Mesenchymal stem cell (in vitro differentiated cells and primary cell): ENCODE data around the gene ARHGAP18.

Experiments
- DNase-seq: peaks from one replicate; pipeline ENCODE4 v3.0.0-alpha.2; 2013
- H2AFZ ChIP-seq: one replicate; pipeline ENCODE4 v1.6.1; 2013; ENCODE audit warnings: low read depth, mild to moderate bottlenecking, control low read depth, inconsistent platforms, low read length, moderate library complexity
- H2AK5ac ChIP-seq: 2 replicates; pipeline ENCODE4 v1.6.1; 2013; ENCODE audit warnings: low read length, moderate library complexity, mild to moderate bottlenecking, inconsistent platforms; ENCODE audit not compliant: severe bottlenecking
- H2BK120ac ChIP-seq: one replicate; pipeline ENCODE4 v1.6.1; 2013; ENCODE audit warnings: low read depth, mild to moderate bottlenecking, inconsistent platforms, low read length, moderate library complexity
- H2BK12ac ChIP-seq, 2 experiments: one replicate each; pipeline ENCODE4 v1.6.1; 2013; ENCODE audit warnings: inconsistent platforms in 2 of 2, low read length in 2 of 2, mild to moderate bottlenecking in 2 of 2, moderate library complexity in 2 of 2, control low read depth in 1 of 2
- H2BK15ac ChIP-seq: one replicate; pipeline ENCODE4 v1.6.1; 2013; ENCODE audit warnings: mild to moderate bottlenecking, low read depth, inconsistent platforms; ENCODE audit not compliant: poor library complexity, severe bottlenecking
- H2BK5ac ChIP-seq: 2 replicates; pipeline ENCODE4 v1.6.1; 2013; ENCODE audit warnings: low read depth, mild to moderate bottlenecking, low read length, control low read depth, inconsistent platforms; ENCODE audit not compliant: poor library complexity, severe bottlenecking
- H3K14ac ChIP-seq, 2 experiments: one replicate each; pipeline ENCODE4 v1.6.1; 2013; ENCODE audit warnings: inconsistent platforms in 2 of 2, low read length in 2 of 2, control low read depth in 1 of 2, mild to moderate bottlenecking in 1 of 2, moderate library complexity in 1 of 2
- H3K18ac ChIP-seq, 2 experiments: one replicate each; pipeline ENCODE4 v1.6.1; 2013; ENCODE audit warnings: inconsistent platforms in 2 of 2, low read length in 2 of 2, control low read depth in 1 of 2, low read depth in 1 of 2, mild to moderate bottlenecking in 1 of 2
- H3K23ac ChIP-seq, 2 experiments: one replicate each; pipeline ENCODE4 v1.6.1; 2013; ENCODE audit warnings: inconsistent platforms in 2 of 2, low read length in 2 of 2, mild to moderate bottlenecking in 2 of 2, moderate library complexity in 2 of 2, control low read depth in 1 of 2
- H3K27ac ChIP-seq: 2 replicates; pipeline ENCODE4 v1.5.1; 2013; ENCODE audit warnings: mild to moderate bottlenecking, moderate library complexity, low read length, control low read depth, inconsistent platforms; ENCODE audit not compliant: poor library complexity, severe bottlenecking
- H3K27me3 ChIP-seq, 2 experiments: 2 replicates each; pipeline versions ENCODE4 v1.6.1 to v1.7.0; 2013; ENCODE audit warnings: low read length in 2 of 2, mild to moderate bottlenecking in 2 of 2, moderate library complexity in 2 of 2, control low read depth in 1 of 2, inconsistent platforms in 1 of 2; ENCODE audit not compliant: control insufficient read depth in 1 of 2, insufficient read depth in 1 of 2
- H3K36me3 ChIP-seq, 2 experiments: 2 replicates each; pipeline versions ENCODE4 v1.6.1 to v1.7.0; 2013; ENCODE audit warnings: low read length in 2 of 2, control low read depth in 1 of 2, inconsistent platforms in 1 of 2, low read depth in 1 of 2, mild to moderate bottlenecking in 1 of 2; ENCODE audit not compliant: insufficient read depth in 2 of 2, control insufficient read depth in 1 of 2
- H3K4ac ChIP-seq, 2 experiments: one replicate each; pipeline ENCODE4 v1.6.1; 2013; ENCODE audit warnings: inconsistent platforms in 2 of 2, low read length in 2 of 2, mild to moderate bottlenecking in 2 of 2, moderate library complexity in 2 of 2, control low read depth in 1 of 2, low read depth in 1 of 2
- H3K4me1 ChIP-seq: 2 replicates; pipeline ENCODE4 v1.6.1; 2013; ENCODE audit warnings: low read depth, low read length, control low read depth; ENCODE audit not compliant: control insufficient read depth, insufficient read depth
- H3K4me2 ChIP-seq: 2 replicates; pipeline ENCODE4 v1.6.1; 2013; ENCODE audit warnings: low read length, mild to moderate bottlenecking, inconsistent platforms; ENCODE audit not compliant: poor library complexity, severe bottlenecking
- H3K4me3 ChIP-seq, 2 experiments: 2 replicates each; pipeline versions ENCODE4 v1.5.1 to v1.7.0; 2013; ENCODE audit warnings: low read length in 2 of 2, mild to moderate bottlenecking in 2 of 2, control low read depth in 1 of 2, low read depth in 1 of 2; ENCODE audit not compliant: insufficient read depth in 1 of 2
- H3K79me1 ChIP-seq: replicated peaks from 2 replicates; pipeline ENCODE4 v1.6.1; 2013; ENCODE audit warnings: mild to moderate bottlenecking, control low read depth, low read length, inconsistent platforms; ENCODE audit not compliant: poor library complexity, severe bottlenecking
- H3K9ac ChIP-seq: 2 replicates; pipeline ENCODE4 v1.7.0; 2013; ENCODE audit warnings: mild to moderate bottlenecking, low read length, moderate library complexity
- H3K9me3 ChIP-seq: 2 replicates; pipeline ENCODE4 v1.7.0; 2013; ENCODE audit warnings: mild to moderate bottlenecking, low read length; ENCODE audit not compliant: control insufficient read depth
- H4K8ac ChIP-seq: one replicate; pipeline ENCODE4 v1.6.1; 2013; ENCODE audit warnings: inconsistent platforms, mild to moderate bottlenecking, low read length, moderate library complexity
- H4K91ac ChIP-seq: one replicate; pipeline ENCODE4 v1.6.1; 2013; ENCODE audit warnings: mild to moderate bottlenecking, low read length, inconsistent platforms

ARHGAP18 gene

DNA sequence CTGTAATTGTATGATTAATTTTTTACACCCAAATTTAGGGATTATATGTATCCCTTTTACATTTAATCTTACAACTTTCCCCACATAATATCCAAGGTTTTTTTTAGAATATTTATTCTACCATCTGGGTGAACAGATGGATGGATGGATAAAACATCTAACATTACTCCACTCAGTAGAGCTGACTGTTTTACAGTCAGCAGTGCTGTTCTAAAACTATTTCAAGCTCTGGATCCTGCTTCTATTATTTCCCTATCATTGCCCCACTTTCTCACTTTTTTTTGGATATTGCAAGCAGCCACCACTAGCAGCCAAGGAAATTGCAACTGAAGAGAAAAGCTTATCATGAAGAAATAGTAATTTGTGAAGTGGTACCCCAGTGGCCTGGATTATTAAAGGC is 173.7 kb downstream of the ARHGAP18 start:
- DNase-seq = no peak
- Histone ChIP-seq H2BK15ac (no peak overlapping the region), H3K79me1 (no peaks in the 10 kb centered on the region), H3K18ac (no peak overlapping the region), H3K4ac (no peak overlapping the region), H3K23ac (no peak overlapping the region), H4K91ac (no peak overlapping the region), H3K14ac (no peak overlapping the region), H2AK5ac (no peak overlapping the region), H3K4me1 (no peaks in the 10 kb centered on the region), H2BK120ac (no peak overlapping the region), H3K9me3 (no peaks in the 10 kb centered on the region), H4K8ac (no peak overlapping the region), H3K4me3 (no peak overlapping the region), H2AFZ (no peak overlapping the region), H3K4me2 (no peak overlapping the region), H3K27ac (no peak overlapping the region), H2BK12ac (no peak overlapping the region), H3K27me3 (no peaks in the 10 kb centered on the region), H2BK5ac (no peak overlapping the region), H3K9ac (no peak overlapping the region), H3K36me3 (peaks cover 17 to 43% of the 10 kb centered on the region in 2 experiments)

DNA sequence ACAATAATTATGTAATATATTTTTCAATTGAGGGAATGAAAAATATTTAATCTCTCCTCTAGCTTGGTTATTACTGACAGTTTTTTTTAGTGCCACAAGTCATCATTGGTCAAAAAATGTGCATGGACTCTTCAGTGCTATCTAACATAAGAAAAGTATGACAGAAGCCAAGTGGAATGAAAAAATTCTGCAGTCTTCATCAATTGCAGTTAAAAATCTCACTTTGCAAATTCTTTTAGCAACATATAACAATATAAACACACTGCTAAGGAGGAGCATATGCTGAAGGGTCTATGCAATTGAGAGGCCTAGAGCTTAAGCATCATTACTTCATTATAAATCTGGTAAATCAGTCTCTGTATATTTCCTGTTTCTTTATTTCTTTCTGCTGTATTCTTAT is 175.1 kb downstream of the ARHGAP18 start:
- Histone ChIP-seq H3K23ac (no peak overlapping the region), H2BK12ac (no peak overlapping the region), H3K9me3 (no peaks in the 10 kb centered on the region), H2BK15ac (no peak overlapping the region), H3K27me3 (no peaks in the 10 kb centered on the region), H3K27ac (no peak overlapping the region), H3K79me1 (no peaks in the 10 kb centered on the region), H4K91ac (no peak overlapping the region), H2AFZ (no peak overlapping the region), H2BK120ac (no peak overlapping the region), H4K8ac (no peak overlapping the region), H3K4me1 (no peaks in the 10 kb centered on the region), H2AK5ac (no peak overlapping the region), H2BK5ac (no peak overlapping the region), H3K14ac (no peak overlapping the region), H3K18ac (no peak overlapping the region), H3K9ac (no peak overlapping the region), H3K4me3 (no peak overlapping the region), H3K36me3 (peaks cover 21 to 37% of the 10 kb centered on the region in 2 experiments), H3K4me2 (no peak overlapping the region), H3K4ac (no peak overlapping the region)
- no peak for DNase-seq
